Peyer's patch (tissue), 4 donors: ENCODE measurements around the gene NEK7. TPM values are rescaled to one million over a fixed set of nuclear protein-coding genes. Genes with fewer than 3 reads are reported as not detected.
A peak's percentile ranks its signal among the peaks of the same experiment; 100 is the strongest.

Source experiments
- DNase-seq, 3 donors: peaks; one replicate each; pipeline ENCODE4 v3.0.0-alpha.2; 2017 to 2019
- H3K27ac ChIP-seq, 4 donors: fragments of 200-600 bp; sonication (generic); one replicate each; pipeline ENCODE4 v1.5.1; 2016 to 2019
- H3K27me3 ChIP-seq, 2 donors: fragments of 200-600 bp; sonication (generic); one replicate each; pipeline ENCODE4 v1.5.1; 2019
- H3K36me3 ChIP-seq, 3 donors: fragments of 200-600 bp; sonication (generic); one replicate each; pipeline ENCODE4 v1.5.1; 2016 to 2019
- H3K4me1 ChIP-seq, 4 donors: fragments of 200-600 bp; sonication (generic); one replicate each; pipeline ENCODE4 v1.5.1; 2016 to 2019
- H3K4me3 ChIP-seq, 4 donors: fragments of 200-600 bp; sonication (generic); 1 replicate in 3 of 4; 2 replicates in 1 of 4; pipeline ENCODE4 v1.5.1; 2016 to 2019; ENCODE audit warnings: mild to moderate bottlenecking in 1 of 4
- H3K9me3 ChIP-seq, 4 donors: fragments of 200-600 bp; sonication (generic); one replicate each; pipeline ENCODE4 v1.5.1; 2016 to 2019; ENCODE audit warnings: mild to moderate bottlenecking in 1 of 4
- POLR2A ChIP-seq, 2 donors: fragments of 450-650 bp; IDR thresholded peaks; one replicate each; pipeline ENCODE4 v1.5.1; 2017; ENCODE audit warnings: antibody characterized with exemption in 2 of 2, mild to moderate bottlenecking in 2 of 2, moderate library complexity in 2 of 2
- total RNA-seq, 4 donors: library from RNA; depleted of rRNA; stranded (reverse); fragments of >200 nt; gene quantifications; one replicate each; pipeline ENCODE4 v1.1.0, GENCODE V29; 2016
- TF ChIP-seq, protein P1 (sequence below), 6 experiments: fragments of 450-650 bp in 4 of 6; fragments of 200-600 bp in 2 of 6; sonication (generic) in 1 of 6; IDR thresholded peaks; one replicate each; pipeline ENCODE4 v1.5.1; 2017 to 2019; ENCODE audit warnings: antibody characterized with exemption in 6 of 6, mild to moderate bottlenecking in 3 of 6, moderate library complexity in 1 of 6

Gene NEK7
- total RNA-seq, 4 donors from 2014 or later = 62.3 to 75.1 (median 66.5) TPM

DNA sequence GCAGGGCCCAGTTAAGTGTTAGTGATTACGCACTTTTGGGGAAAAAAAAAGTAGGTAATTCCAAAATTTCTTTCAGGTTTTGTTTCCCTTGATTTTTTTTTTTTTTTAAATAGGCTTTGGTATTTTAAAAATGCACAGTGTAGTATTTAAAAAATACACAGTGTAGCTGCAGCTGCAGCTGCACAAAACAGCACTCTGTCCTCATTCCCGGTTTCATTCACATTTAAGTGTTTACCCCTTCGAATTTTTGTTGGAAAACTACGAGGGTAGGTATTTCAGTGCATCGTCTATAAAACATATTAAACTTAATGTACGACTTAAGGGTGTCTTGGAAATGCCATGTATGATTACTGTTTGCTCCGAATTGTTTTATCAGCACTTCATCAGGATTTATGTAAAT, 3.4 kb downstream of the NEK7 start:
- TF ChIP-seq, protein P1, sequence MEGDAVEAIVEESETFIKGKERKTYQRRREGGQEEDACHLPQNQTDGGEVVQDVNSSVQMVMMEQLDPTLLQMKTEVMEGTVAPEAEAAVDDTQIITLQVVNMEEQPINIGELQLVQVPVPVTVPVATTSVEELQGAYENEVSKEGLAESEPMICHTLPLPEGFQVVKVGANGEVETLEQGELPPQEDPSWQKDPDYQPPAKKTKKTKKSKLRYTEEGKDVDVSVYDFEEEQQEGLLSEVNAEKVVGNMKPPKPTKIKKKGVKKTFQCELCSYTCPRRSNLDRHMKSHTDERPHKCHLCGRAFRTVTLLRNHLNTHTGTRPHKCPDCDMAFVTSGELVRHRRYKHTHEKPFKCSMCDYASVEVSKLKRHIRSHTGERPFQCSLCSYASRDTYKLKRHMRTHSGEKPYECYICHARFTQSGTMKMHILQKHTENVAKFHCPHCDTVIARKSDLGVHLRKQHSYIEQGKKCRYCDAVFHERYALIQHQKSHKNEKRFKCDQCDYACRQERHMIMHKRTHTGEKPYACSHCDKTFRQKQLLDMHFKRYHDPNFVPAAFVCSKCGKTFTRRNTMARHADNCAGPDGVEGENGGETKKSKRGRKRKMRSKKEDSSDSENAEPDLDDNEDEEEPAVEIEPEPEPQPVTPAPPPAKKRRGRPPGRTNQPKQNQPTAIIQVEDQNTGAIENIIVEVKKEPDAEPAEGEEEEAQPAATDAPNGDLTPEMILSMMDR (IDR thresholded peaks at IDR 0.05) = no peak
- no peak for TF ChIP-seq POLR2A (IDR thresholded peaks at IDR 0.05)
- Histone ChIP-seq H3K27ac (peak overlapping the region in 2 of 4 donors; percentile 99 to 100), H3K4me3 (no peak overlapping the region), H3K36me3 (no peaks in the 10 kb centered on the region), H3K9me3 (no peaks in the 10 kb centered on the region), H3K4me1 (peaks cover 0 to 36% (median 8%) of the 10 kb centered on the region in 4 donors), H3K27me3 (no peaks in the 10 kb centered on the region)
- no peak for DNase-seq

DNA sequence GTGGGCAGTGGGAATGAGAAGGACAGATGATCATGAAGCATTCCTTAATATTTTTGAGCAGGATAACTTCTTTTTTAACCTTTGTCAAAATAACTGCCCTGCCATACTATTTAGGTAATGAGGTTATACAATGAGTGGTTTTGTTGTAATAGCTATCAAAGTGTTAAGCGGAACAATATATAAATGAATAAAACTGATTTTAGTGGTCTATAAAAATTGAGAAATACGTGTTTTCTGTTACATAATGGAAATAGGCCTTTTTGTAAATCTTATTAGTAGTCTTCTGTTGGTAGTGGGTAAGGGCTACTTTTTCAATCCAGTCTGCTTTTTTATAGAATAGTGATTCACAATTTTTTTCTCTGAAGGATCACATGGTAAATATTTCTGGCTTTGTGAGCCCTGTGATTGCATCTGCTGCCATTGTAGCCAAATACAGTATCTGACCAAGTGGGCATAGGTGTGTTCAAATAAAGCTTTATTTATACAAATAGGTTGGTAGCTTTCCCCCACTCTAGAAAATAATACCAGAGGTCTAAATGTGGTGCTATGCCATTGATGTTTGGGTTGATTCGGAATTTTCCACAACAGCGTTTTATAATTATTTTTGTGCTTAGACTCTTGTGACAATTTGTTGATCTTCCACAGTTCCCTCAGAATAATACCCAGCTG, 4.3 kb downstream of the NEK7 start:
- Histone ChIP-seq H3K9me3 (no peaks in the 10 kb centered on the region), H3K36me3 (no peaks in the 10 kb centered on the region), H3K27ac (no peak overlapping the region), H3K4me1 (peaks cover 0 to 43% (median 11%) of the 10 kb centered on the region in 4 donors), H3K27me3 (no peaks in the 10 kb centered on the region), H3K4me3 (no peak overlapping the region)
- no peak for DNase-seq
- TF ChIP-seq POLR2A (IDR thresholded peaks at IDR 0.05) = no peak
- TF ChIP-seq, protein P1 (IDR thresholded peaks at IDR 0.05) = no peak

DNA sequence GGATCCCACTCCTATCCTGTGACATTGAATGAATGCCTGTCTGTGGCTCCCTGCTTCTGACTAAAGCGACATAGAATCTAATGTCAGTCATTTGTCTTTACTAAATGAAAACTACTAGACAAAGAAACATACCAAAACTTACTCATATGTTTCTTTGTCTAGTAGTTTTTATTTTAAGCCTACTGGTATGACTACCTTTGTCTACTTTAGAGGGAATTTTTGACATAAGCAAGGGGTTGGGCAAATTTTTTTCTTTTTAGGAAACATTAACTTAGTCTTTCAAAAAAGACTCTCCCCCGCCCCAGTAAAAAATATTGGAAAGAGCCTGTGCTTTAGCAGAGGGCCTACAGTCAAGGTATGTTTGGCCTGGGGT, 4.9 kb downstream of the NEK7 start:
- Histone ChIP-seq H3K27me3 (no peaks in the 10 kb centered on the region), H3K4me1 (peaks cover 0 to 49% (median 12%) of the 10 kb centered on the region in 4 donors), H3K27ac (peak overlapping the region in 3 of 4 donors; percentile 13 to 63 (median 43)), H3K36me3 (no peaks in the 10 kb centered on the region), H3K4me3 (no peak overlapping the region), H3K9me3 (no peaks in the 10 kb centered on the region)
- no peak for DNase-seq
- TF ChIP-seq POLR2A (IDR thresholded peaks at IDR 0.05) = no peak
- TF ChIP-seq, protein P1 (IDR thresholded peaks at IDR 0.05) = no peak

DNA sequence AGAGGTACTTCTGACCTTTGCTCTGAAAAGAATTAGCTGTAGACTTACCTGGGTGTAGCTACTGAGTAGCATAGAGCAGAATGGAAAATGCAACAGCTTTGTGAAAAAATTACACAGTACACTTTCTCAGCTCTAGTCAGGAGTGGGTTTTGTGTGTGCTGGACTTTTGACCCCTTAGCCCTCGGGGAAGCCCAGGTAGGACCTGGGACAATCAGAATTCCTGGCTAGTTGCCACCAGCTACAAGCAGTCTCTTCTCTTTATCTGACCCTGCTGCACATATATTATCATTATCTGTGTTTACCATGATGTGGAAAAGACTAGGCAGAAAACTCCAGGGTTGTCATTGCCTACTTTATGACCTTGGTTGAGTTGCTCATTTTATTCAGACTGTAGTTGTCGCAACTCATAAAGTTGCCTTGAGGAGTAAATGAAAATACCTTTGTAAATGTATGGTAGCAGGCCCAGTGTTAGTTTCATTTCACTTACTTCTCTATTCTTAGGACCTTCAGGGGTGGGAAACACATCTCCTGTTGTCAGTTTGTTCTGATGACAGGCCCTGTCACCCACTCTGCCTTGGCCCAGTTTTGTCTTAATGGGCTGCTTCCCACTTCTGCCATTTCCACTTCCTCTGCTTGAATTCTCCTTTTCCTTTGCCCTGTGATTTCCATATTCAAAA, 5.4 kb downstream of the NEK7 start:
- peak overlapping the region; percentile 13 to 63 (median 43) for H3K27ac ChIP-seq

DNA sequence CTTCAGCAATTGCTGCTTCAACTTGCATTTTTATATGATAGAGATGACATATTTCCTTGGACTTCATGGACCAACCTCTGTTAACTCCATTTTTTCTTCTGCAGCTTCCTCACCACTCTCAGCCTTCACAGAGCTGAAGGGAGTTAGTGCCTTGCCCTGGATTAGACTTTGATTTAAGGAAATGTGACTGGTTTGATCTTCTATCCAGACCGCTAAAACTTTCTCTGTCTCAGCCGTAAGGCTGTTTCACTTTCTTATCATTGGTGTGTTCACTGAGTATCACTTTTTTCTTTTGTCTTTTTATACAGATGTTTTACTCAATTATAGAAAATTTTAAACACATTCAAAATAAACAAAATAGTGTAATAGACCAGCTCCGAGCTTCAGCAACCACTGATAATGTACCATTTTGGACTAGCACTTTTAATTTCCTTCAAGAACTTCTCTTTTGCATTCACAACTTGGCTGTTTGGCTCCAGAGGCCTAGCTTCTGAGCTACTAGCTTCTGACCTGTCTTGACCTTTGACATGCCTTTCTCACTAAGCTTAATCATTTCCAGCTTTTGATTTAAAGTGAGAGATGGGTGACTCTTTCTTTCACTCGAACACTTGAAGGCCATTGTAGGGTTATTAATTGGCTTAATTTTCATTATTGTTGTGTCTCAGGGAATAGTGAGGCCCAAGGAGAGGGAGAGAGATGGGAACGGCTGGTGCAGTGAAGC, 9.3 kb downstream of the NEK7 start:
- peak overlapping the region in 3 of 4 donors; percentile 9 to 38 (median 32) for H3K27ac ChIP-seq
- no peaks in the 10 kb centered on the region for H3K27me3 ChIP-seq
- DNase-seq = no peak
- H3K9me3 ChIP-seq = no peaks in the 10 kb centered on the region
- H3K4me1 ChIP-seq = peaks cover 0 to 66% (median 11%) of the 10 kb centered on the region in 4 donors
- H3K4me3 ChIP-seq = peak overlapping the region in 1 of 4 donors; percentile 1
- no peaks in the 10 kb centered on the region for H3K36me3 ChIP-seq
- TF ChIP-seq POLR2A (IDR thresholded peaks at IDR 0.05) = no peak
- TF ChIP-seq, protein P1 (IDR thresholded peaks at IDR 0.05) = no peak

More for the DNA sequence above, 5.4 kb downstream of the NEK7 start:
- DNase-seq = peak in 2 of 3 donors; percentile 56 to 64
- H3K27me3 ChIP-seq = no peaks in the 10 kb centered on the region
- H3K9me3 ChIP-seq = no peaks in the 10 kb centered on the region
- no peak overlapping the region for H3K4me3 ChIP-seq
- H3K4me1 ChIP-seq = peaks cover 0 to 54% (median 14%) of the 10 kb centered on the region in 4 donors
- H3K36me3 ChIP-seq = no peaks in the 10 kb centered on the region
- TF ChIP-seq POLR2A (IDR thresholded peaks at IDR 0.05) = no peak
